Gastroesophageal sphincter (tissue), 3 donors: ENCODE data around the gene PCGF3.

Source experiments
- EP300 ChIP-seq: sonication (generic); formaldehyde crosslinking; IDR thresholded peaks from one replicate; pipeline ENCODE4 v1.6.1; 2017; ENCODE audit warnings: antibody characterized with exemption, mild to moderate bottlenecking
- POLR2A ChIP-seq, 2 donors: fragments of 450-650 bp; IDR thresholded peaks; one replicate each; pipeline ENCODE4 v1.6.1; 2017; ENCODE audit warnings: antibody characterized with exemption in 2 of 2, mild to moderate bottlenecking in 2 of 2, moderate library complexity in 1 of 2
- POLR2AphosphoS5 ChIP-seq: sonication (generic); formaldehyde crosslinking; IDR thresholded peaks from one replicate; pipeline ENCODE4 v1.6.1; 2017; ENCODE audit warnings: antibody characterized with exemption
- TF ChIP-seq, protein P1 (sequence below), 4 experiments: fragments of 200-600 bp in 2 of 4; fragments of 450-650 bp in 2 of 4; sonication (generic) in 1 of 4; IDR thresholded peaks; one replicate each; pipeline ENCODE4 v1.5.1; 2017 to 2019; ENCODE audit warnings: antibody characterized with exemption in 4 of 4, mild to moderate bottlenecking in 2 of 4, moderate library complexity in 2 of 4

GRCh38 chr4:717601-718320 lies 12.1 kb downstream of the PCGF3 start:
- TF ChIP-seq, protein P1, sequence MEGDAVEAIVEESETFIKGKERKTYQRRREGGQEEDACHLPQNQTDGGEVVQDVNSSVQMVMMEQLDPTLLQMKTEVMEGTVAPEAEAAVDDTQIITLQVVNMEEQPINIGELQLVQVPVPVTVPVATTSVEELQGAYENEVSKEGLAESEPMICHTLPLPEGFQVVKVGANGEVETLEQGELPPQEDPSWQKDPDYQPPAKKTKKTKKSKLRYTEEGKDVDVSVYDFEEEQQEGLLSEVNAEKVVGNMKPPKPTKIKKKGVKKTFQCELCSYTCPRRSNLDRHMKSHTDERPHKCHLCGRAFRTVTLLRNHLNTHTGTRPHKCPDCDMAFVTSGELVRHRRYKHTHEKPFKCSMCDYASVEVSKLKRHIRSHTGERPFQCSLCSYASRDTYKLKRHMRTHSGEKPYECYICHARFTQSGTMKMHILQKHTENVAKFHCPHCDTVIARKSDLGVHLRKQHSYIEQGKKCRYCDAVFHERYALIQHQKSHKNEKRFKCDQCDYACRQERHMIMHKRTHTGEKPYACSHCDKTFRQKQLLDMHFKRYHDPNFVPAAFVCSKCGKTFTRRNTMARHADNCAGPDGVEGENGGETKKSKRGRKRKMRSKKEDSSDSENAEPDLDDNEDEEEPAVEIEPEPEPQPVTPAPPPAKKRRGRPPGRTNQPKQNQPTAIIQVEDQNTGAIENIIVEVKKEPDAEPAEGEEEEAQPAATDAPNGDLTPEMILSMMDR (IDR thresholded peaks at IDR 0.05), result no peak
- TF ChIP-seq POLR2A (IDR thresholded peaks at IDR 0.05), result no peak
- no peak for TF ChIP-seq POLR2AphosphoS5
- no peak for TF ChIP-seq EP300
